SK-N-SH treated with all-trans-retinoic acid at 6 μM for 48 hours (cell line): ENCODE data around the gene LENG9.

Source experiments
- ATAC-seq: fragments of 200-7000 bp; cut with Tn5 transposase; 3 replicates; pipeline ENCODE4 v1.9.1; 2020; ENCODE audit warnings: mild to moderate bottlenecking, moderate library complexity
- ARNTL ChIP-seq: fragments of 450-650 bp; formaldehyde crosslinking; IDR thresholded peaks from 2 replicates; pipeline ENCODE4 v1.5.0; 2020; ENCODE audit warnings: low read depth, mild to moderate bottlenecking, moderate library complexity, borderline replicate concordance
- CREB5 ChIP-seq: fragments of 250-450 bp; sonication (Bioruptor Pico); IDR thresholded peaks from 2 replicates; pipeline ENCODE4 v1.5.1; 2020; ENCODE audit warnings: low read depth, mild to moderate bottlenecking, moderate library complexity
- CSDC2 ChIP-seq: fragments of 250-450 bp; sonication (Bioruptor Pico); IDR thresholded peaks from 2 replicates; pipeline ENCODE4 v1.5.0; 2020; ENCODE audit warnings: mild to moderate bottlenecking, moderate library complexity
- GLIS3 ChIP-seq: fragments of 250-450 bp; sonication (Bioruptor Pico); IDR thresholded peaks from 2 replicates; pipeline ENCODE4 v1.5.0; 2020; ENCODE audit warnings: mild to moderate bottlenecking, moderate library complexity
- OSR1 ChIP-seq: fragments of 250-450 bp; sonication (Bioruptor Pico); IDR thresholded peaks from 2 replicates; pipeline ENCODE4 v1.8.0; 2022; ENCODE audit warnings: moderate library complexity, mild to moderate bottlenecking, inconsistent platforms
- PPARA ChIP-seq: fragments of 250-450 bp; sonication (Bioruptor Pico); IDR thresholded peaks from 2 replicates; pipeline ENCODE4 v1.5.0; 2020; ENCODE audit warnings: mild to moderate bottlenecking, borderline replicate concordance
- RARB ChIP-seq: fragments of 250-450 bp; sonication (Bioruptor Pico); IDR thresholded peaks from 2 replicates; pipeline ENCODE4 v1.8.0; 2021; ENCODE audit warnings: mild to moderate bottlenecking, moderate library complexity
- SNAI2 ChIP-seq: fragments of 250-450 bp; sonication (Bioruptor Pico); IDR thresholded peaks from 2 replicates; pipeline ENCODE4 v1.5.0; 2020; ENCODE audit warnings: mild to moderate bottlenecking, moderate library complexity
- TOX ChIP-seq: fragments of 250-450 bp; sonication (Bioruptor Pico); IDR thresholded peaks from 2 replicates; pipeline ENCODE4 v1.8.0; 2021; ENCODE audit warnings: mild to moderate bottlenecking, moderate library complexity, borderline replicate concordance
- ZC3H10 ChIP-seq: fragments of 250-450 bp; sonication (Bioruptor Pico); IDR thresholded peaks from 2 replicates; pipeline ENCODE4 v1.5.1; 2021; ENCODE audit warnings: mild to moderate bottlenecking, moderate library complexity
- ZFP3 ChIP-seq: fragments of 250-450 bp; sonication (Bioruptor Pico); IDR thresholded peaks from 2 replicates; pipeline ENCODE4 v1.5.0; 2020; ENCODE audit warnings: mild to moderate bottlenecking, moderate library complexity
- ZFP30 ChIP-seq: fragments of 450-650 bp; formaldehyde crosslinking; IDR thresholded peaks from 2 replicates; pipeline ENCODE4 v1.5.0; 2022; ENCODE audit warnings: mild to moderate bottlenecking, moderate library complexity
- ZNF565 ChIP-seq: fragments of 450-650 bp; formaldehyde crosslinking; conservative IDR thresholded peaks from 2 replicates; pipeline ENCODE4 v1.5.0; 2020; ENCODE audit warnings: low read depth, mild to moderate bottlenecking, moderate library complexity
- TF ChIP-seq, protein P1 (sequence below): fragments of 250-450 bp; sonication (Bioruptor Pico); IDR thresholded peaks from 2 replicates; pipeline ENCODE4 v1.5.0; 2020; ENCODE audit warnings: mild to moderate bottlenecking, moderate library complexity
- TF ChIP-seq, protein P2 (sequence below): fragments of 250-450 bp; sonication (Bioruptor Pico); IDR thresholded peaks from 2 replicates; pipeline ENCODE4 v1.8.0; 2020; ENCODE audit warnings: mild to moderate bottlenecking, moderate library complexity, borderline replicate concordance
- TF ChIP-seq, protein P3 (sequence below): fragments of 250-450 bp; sonication (Bioruptor Pico); IDR thresholded peaks from 2 replicates; pipeline ENCODE4 v1.5.1; 2021; ENCODE audit warnings: mild to moderate bottlenecking, moderate library complexity

The LENG9 gene

GRCh38 chr19:54464630-54465425, 1.2 kb upstream of the LENG9 start:
- ATAC-seq = peak; percentile 85
- TF ChIP-seq CSDC2 (CRISPR knock-in tag) = no peak
- TF ChIP-seq, protein P1, sequence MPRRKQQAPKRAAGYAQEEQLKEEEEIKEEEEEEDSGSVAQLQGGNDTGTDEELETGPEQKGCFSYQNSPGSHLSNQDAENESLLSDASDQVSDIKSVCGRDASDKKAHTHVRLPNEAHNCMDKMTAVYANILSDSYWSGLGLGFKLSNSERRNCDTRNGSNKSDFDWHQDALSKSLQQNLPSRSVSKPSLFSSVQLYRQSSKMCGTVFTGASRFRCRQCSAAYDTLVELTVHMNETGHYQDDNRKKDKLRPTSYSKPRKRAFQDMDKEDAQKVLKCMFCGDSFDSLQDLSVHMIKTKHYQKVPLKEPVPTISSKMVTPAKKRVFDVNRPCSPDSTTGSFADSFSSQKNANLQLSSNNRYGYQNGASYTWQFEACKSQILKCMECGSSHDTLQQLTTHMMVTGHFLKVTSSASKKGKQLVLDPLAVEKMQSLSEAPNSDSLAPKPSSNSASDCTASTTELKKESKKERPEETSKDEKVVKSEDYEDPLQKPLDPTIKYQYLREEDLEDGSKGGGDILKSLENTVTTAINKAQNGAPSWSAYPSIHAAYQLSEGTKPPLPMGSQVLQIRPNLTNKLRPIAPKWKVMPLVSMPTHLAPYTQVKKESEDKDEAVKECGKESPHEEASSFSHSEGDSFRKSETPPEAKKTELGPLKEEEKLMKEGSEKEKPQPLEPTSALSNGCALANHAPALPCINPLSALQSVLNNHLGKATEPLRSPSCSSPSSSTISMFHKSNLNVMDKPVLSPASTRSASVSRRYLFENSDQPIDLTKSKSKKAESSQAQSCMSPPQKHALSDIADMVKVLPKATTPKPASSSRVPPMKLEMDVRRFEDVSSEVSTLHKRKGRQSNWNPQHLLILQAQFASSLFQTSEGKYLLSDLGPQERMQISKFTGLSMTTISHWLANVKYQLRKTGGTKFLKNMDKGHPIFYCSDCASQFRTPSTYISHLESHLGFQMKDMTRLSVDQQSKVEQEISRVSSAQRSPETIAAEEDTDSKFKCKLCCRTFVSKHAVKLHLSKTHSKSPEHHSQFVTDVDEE (CRISPR knock-in tag) = no peak
- TF ChIP-seq, protein P2, sequence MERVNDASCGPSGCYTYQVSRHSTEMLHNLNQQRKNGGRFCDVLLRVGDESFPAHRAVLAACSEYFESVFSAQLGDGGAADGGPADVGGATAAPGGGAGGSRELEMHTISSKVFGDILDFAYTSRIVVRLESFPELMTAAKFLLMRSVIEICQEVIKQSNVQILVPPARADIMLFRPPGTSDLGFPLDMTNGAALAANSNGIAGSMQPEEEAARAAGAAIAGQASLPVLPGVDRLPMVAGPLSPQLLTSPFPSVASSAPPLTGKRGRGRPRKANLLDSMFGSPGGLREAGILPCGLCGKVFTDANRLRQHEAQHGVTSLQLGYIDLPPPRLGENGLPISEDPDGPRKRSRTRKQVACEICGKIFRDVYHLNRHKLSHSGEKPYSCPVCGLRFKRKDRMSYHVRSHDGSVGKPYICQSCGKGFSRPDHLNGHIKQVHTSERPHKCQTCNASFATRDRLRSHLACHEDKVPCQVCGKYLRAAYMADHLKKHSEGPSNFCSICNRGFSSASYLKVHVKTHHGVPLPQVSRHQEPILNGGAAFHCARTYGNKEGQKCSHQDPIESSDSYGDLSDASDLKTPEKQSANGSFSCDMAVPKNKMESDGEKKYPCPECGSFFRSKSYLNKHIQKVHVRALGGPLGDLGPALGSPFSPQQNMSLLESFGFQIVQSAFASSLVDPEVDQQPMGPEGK (CRISPR knock-in tag) = no peak
- no peak for TF ChIP-seq TOX (CRISPR knock-in tag)
- no peak for TF ChIP-seq SNAI2 (CRISPR knock-in tag)
- no peak for TF ChIP-seq RARB (CRISPR knock-in tag)
- TF ChIP-seq ZC3H10 (CRISPR knock-in tag) = no peak
- no peak for TF ChIP-seq ZFP3 (CRISPR knock-in tag)
- TF ChIP-seq, all 23 proteins: peak for 0

DNA sequence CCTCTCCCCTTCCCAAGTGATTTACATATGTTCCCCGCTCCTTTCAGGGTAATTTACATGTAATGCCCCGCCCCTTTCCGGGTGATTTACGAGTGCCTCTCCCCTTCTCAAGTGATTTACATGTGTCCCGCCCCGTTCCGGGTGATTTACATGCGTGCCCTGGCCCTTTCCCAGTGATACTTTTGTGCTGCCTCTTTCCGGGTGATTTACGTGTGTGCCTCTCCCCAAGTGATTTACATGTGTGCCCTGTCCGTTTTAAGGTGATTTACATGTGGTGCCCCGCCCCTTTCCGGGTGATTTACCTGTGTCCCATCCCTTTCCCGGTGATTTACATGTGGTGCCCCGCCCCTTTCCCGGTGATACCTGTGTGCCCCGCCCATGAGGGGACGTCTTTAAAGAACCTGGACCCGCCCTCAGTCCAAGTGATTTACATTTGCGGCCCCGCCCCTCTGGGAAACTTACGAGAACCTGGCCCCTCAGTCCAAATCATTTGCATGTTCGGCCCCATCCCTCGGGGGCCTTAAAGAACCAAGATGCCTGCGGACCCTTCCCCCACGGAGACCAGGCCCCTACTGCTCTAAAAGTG, 559 bp upstream of the LENG9 start:
- TF ChIP-seq ZFP30 (CRISPR knock-in tag) = no peak
- TF ChIP-seq, protein P2 (CRISPR knock-in tag) = no peak
- no peak for TF ChIP-seq ZC3H10 (CRISPR knock-in tag)
- no peak for TF ChIP-seq CREB5 (CRISPR knock-in tag)
- TF ChIP-seq ARNTL (CRISPR knock-in tag) = no peak
- TF ChIP-seq GLIS3 (CRISPR knock-in tag) = no peak
- TF ChIP-seq, protein P1 (CRISPR knock-in tag) = no peak
- TF ChIP-seq, protein P3, sequence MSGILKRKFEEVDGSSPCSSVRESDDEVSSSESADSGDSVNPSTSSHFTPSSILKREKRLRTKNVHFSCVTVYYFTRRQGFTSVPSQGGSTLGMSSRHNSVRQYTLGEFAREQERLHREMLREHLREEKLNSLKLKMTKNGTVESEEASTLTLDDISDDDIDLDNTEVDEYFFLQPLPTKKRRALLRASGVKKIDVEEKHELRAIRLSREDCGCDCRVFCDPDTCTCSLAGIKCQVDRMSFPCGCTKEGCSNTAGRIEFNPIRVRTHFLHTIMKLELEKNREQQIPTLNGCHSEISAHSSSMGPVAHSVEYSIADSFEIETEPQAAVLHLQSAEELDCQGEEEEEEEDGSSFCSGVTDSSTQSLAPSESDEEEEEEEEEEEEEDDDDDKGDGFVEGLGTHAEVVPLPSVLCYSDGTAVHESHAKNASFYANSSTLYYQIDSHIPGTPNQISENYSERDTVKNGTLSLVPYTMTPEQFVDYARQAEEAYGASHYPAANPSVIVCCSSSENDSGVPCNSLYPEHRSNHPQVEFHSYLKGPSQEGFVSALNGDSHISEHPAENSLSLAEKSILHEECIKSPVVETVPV (CRISPR knock-in tag) = no peak
- TF ChIP-seq ZFP3 (CRISPR knock-in tag) = no peak
- no peak for TF ChIP-seq ZNF565 (CRISPR knock-in tag)
- no peak for TF ChIP-seq TOX (CRISPR knock-in tag)
- TF ChIP-seq SNAI2 (CRISPR knock-in tag) = no peak
- TF ChIP-seq PPARA = no peak
- no peak for TF ChIP-seq OSR1 (CRISPR knock-in tag)
- no peak for TF ChIP-seq CSDC2 (CRISPR knock-in tag)

More for the DNA sequence above, 559 bp upstream of the LENG9 start:
- peak; percentile 59 for ATAC-seq
